GM18499 (cell line): ENCODE results near the gene ETS1.

ENCODE experiments used
- ATAC-seq: cut with Tn5 transposase; IDR thresholded peaks from one replicate; pipeline ENCODE4 v1.9.1; 2021; ENCODE audit warnings: moderate number of reproducible peaks; ENCODE audit not compliant: insufficient read depth, unreplicated experiment

Gene ETS1

GRCh38 chr11:128419012-128419767, 168.2 kb downstream of the ETS1 start:
- no peak for ATAC-seq

- ATAC-seq = no peak
These were observed 169.6 kb downstream of the ETS1 start for GRCh38 chr11:128417607-128418324.

GRCh38 chr11:128416976-128417375, 170.4 kb downstream of the ETS1 start:
- no peak for ATAC-seq

- ATAC-seq = no peak
These were observed 171.8 kb downstream of the ETS1 start for GRCh38 chr11:128415539-128415938.

GRCh38 chr11:128412847-128413791, 174.2 kb downstream of the ETS1 start:
- ATAC-seq = peak; percentile 55

- no peak for ATAC-seq
These were observed 175.5 kb downstream of the ETS1 start for GRCh38 chr11:128411812-128412211.

- no peak for ATAC-seq
These were observed 176.2 kb downstream of the ETS1 start for GRCh38 chr11:128411150-128411549.

- no peak for ATAC-seq
These were observed 177.9 kb downstream of the ETS1 start for GRCh38 chr11:128409476-128409875.
